ENCODE results near the gene PAPOLA. TPM values are rescaled to one million over a fixed set of nuclear protein-coding genes. Genes with fewer than 3 reads are reported as not detected.
"Not testable (repeated sequence)": the region's sequence is repeated elsewhere in the genome, so short reads cannot be mapped to it uniquely, and the experiment has no call there.

PAPOLA gene
- total and polyA plus RNA-seq, 2 experiments from 2014 or later, result 198 to 237 TPM

DNA sequence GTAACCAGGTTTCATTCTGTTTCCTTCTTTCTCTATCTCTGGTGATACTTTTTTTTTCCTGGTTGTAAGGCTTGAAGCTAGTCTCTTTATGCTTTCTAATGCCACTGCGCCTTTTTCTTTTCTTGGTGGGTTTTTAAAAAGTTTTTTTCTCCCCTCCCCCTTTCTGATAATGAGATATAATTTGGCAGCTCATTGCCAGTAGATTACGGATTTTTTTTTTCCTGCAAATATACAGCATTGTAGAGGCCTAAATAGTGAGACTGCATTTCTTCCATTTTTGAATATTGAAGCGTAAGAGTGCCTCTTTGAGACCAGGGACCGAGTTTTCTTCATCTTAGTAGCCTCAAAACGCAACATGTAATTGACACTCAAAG is 1.1 kb downstream of the PAPOLA start (continued):
- TF ChIP-seq, protein P1, sequence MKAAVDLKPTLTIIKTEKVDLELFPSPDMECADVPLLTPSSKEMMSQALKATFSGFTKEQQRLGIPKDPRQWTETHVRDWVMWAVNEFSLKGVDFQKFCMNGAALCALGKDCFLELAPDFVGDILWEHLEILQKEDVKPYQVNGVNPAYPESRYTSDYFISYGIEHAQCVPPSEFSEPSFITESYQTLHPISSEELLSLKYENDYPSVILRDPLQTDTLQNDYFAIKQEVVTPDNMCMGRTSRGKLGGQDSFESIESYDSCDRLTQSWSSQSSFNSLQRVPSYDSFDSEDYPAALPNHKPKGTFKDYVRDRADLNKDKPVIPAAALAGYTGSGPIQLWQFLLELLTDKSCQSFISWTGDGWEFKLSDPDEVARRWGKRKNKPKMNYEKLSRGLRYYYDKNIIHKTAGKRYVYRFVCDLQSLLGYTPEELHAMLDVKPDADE (IDR thresholded peaks at IDR 0.05), result no peak
- TF ChIP-seq CREB1 (CRISPR knock-in tag; IDR thresholded peaks at IDR 0.05; ENCODE audit: low read depth), result no peak
- no peak for TF ChIP-seq EZH2phosphoT487 (IDR thresholded peaks at IDR 0.05; ENCODE audit: unreplicated experiment)
- no peak for TF ChIP-seq NANOG (IDR thresholded peaks at IDR 0.05; ENCODE audit: borderline replicate concordance)
- no peak for TF ChIP-seq ZNF114 (CRISPR knock-in tag; IDR thresholded peaks at IDR 0.05)

- Mint-ChIP-seq H3K36me3 (ENCODE audit: low read depth) (peaks cover 13% of the 10 kb centered on the region; the same call in 2 of the 3 replicates), H3K4me1 (peaks cover 39% of the 10 kb centered on the region), H3K27ac (peak overlapping the region; percentile 86), H3K4me3 (peak overlapping the region; percentile 91), H3K27me3 (ENCODE audit: insufficient read depth, low read depth, poor library complexity) (peaks cover 11% of the 10 kb centered on the region)
- H2AFZ ChIP-seq; H3F3A ChIP-seq (replicated peaks; ENCODE audit: low read depth); DNase-seq (ENCODE audit: low spot score); ATAC-seq; H3K9me3 Mint-ChIP-seq; H3K27me3 ChIP-seq (ENCODE audit: insufficient read depth); H3K9me2 ChIP-seq (ENCODE audit: insufficient read depth); H3K36me3 ChIP-seq (ENCODE audit: insufficient read depth); H3K27ac ChIP-seq (ENCODE audit: low read depth): not testable (repeated sequence)
- Histone ChIP-seq H3K79me2 (replicated peaks; ENCODE audit: insufficient read depth) (peaks cover 74% of the 10 kb centered on the region), H3K4me2 (peak overlapping the region; percentile 92), H3K4me1 (ENCODE audit: insufficient read depth) (peaks cover 28% of the 10 kb centered on the region), H3K4me3 (peak overlapping the region; percentile 93), H4K20me1 (replicated peaks; ENCODE audit: insufficient read depth) (peaks cover 58% of the 10 kb centered on the region)
Measured at GRCh38 chr14:96504353-96504752, 2.2 kb downstream of the PAPOLA start.

DNA sequence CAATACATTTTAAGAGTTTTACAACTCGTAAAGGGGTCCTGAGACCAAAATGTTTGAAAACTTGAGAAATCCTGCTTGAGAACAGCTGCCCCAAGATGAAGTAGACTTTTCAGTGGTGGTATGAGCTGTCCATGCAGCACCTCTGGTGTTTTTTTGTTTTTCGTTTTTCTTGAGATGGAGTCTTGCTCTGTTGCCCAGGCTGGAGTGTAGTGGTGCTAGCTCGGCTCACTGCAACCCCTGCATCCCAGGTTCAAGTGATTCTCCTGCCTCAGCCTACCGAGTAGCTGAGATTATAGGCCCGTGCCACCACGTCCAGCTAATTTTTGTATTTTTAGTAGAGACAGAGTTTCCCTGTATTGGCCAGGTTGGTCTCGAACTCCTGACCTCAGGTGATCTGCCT is 5.5 kb downstream of the PAPOLA start:
- Histone ChIP-seq H3K4me3 (no peak overlapping the region), H4K20me1 (replicated peaks; ENCODE audit: insufficient read depth) (peaks cover 85% of the 10 kb centered on the region), H2AFZ (no peak overlapping the region), H3F3A (replicated peaks; ENCODE audit: low read depth) (no peaks in the 10 kb centered on the region; the same call in 1 of the 2 replicates), H3K36me3 (ENCODE audit: insufficient read depth) (no peaks in the 10 kb centered on the region), H3K9me2 (ENCODE audit: insufficient read depth) (no peaks in the 10 kb centered on the region), H3K4me1 (ENCODE audit: insufficient read depth) (peaks cover 48% of the 10 kb centered on the region), H3K27ac (ENCODE audit: low read depth) (no peak overlapping the region), H3K27me3 (ENCODE audit: insufficient read depth) (no peaks in the 10 kb centered on the region), H3K4me2 (no peak overlapping the region), H3K79me2 (replicated peaks; ENCODE audit: insufficient read depth) (peaks cover 100% of the 10 kb centered on the region)
- Mint-ChIP-seq H3K27ac (no peak overlapping the region), H3K36me3 (ENCODE audit: low read depth) (peaks cover 13% of the 10 kb centered on the region; the same call in 2 of the 3 replicates), H3K4me3 (no peak overlapping the region), H3K27me3 (ENCODE audit: insufficient read depth, low read depth, poor library complexity) (peaks cover 4% of the 10 kb centered on the region), H3K4me1 (peaks cover 70% of the 10 kb centered on the region), H3K9me3 (no peaks in the 10 kb centered on the region; the same call in 2 of the 3 replicates)
- ATAC-seq (no peak), DNase-seq (ENCODE audit: low spot score) (no peak)
- no peak for TF ChIP-seq JUNB (IDR thresholded peaks at IDR 0.05; ENCODE audit: unreplicated experiment)
- TF ChIP-seq ZNF462 (CRISPR knock-in tag; IDR thresholded peaks at IDR 0.05), result no peak
- TF ChIP-seq, protein P1 (IDR thresholded peaks at IDR 0.05), result no peak
- TF ChIP-seq EZH2phosphoT487 (IDR thresholded peaks at IDR 0.05; ENCODE audit: unreplicated experiment), result no peak
- TF ChIP-seq CREB1 (CRISPR knock-in tag; IDR thresholded peaks at IDR 0.05; ENCODE audit: low read depth), result no peak
- no peak for TF ChIP-seq EZH2 (IDR thresholded peaks at IDR 0.05; ENCODE audit: low read depth, unreplicated experiment)
- TF ChIP-seq ZNF331 (CRISPR knock-in tag; IDR thresholded peaks at IDR 0.05; ENCODE audit: low read depth), result no peak
- no peak for TF ChIP-seq NANOG (IDR thresholded peaks at IDR 0.05; ENCODE audit: borderline replicate concordance)

Measured in GM23338 (cell line).